Stimulated activated CD4-positive, alpha-beta T cell treated with anti-CD3 and anti-CD28 coated beads, Interleukin-12 subunit alpha, Interleukin-12 subunit beta, amount 100 ng/mL, for 24 hours (primary cell): Measurements from ENCODE around the gene AKAIN1.
A peak's percentile ranks its signal among the peaks of the same experiment; 100 is the strongest.

Experiments used
- DNase-seq, 2 experiments: peaks; one replicate each; pipeline ENCODE4 v3.0.0-alpha.2; 2020; ENCODE audit warnings: low read depth in 2 of 2

The AKAIN1 gene, protein sequence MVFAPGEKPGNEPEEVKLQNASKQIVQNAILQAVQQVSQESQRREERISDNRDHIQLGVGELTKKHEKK

GRCh38 chr18:5197032-5197434 lies at the start of gene AKAIN1:
TSS of gene AKAIN1 (minus strand) at chr18:5197257. CDS start at chr18:5197053, 204 bp downstream.
- peak in 1 of 2 experiments; percentile 4 for DNase-seq

- DNase-seq: no peak
Observed at GRCh38 chr18:5244941-5245340, 47.9 kb upstream of the AKAIN1 start.

GRCh38 chr18:5239447-5239846 lies 42.4 kb upstream of the AKAIN1 start:
- DNase-seq: no peak

- DNase-seq: peak; percentile 15 to 22
Observed at GRCh38 chr18:5238371-5238976, 41.4 kb upstream of the AKAIN1 start.

DNA sequence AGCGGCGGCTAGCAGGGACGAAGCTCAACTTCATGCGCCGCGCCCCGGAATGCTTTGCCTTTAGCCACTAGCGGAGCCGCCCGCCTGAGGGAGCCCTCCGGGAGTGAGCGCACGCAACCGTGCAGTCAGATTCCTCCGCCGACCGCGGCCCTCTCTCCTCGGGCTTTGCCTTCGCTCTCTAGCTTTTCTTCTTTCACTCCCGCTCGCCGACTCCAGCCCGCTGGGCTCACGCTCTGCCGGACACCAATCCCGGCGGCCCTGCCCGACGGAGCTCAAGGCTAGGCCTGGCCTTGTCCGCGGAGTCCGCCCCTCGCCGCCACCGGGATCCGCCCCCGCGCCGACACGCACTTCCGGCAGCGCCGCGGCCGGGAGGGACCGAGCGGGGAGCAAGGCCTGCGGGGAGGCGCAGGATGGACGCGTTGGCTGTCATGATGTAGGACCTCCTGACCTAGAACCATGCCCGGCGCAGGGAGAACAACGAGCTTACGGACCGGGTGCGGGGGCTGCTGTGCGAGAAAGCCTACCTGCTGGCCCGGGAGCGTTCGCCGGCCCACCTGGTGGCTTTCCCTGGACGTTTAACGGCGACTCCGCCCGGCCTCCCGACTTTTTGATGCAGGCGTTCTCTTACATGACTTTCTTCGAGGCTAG lies 40.8 kb upstream of the AKAIN1 start:
- peak; percentile 73 to 76 for DNase-seq

- peak in 1 of 2 experiments; percentile 3 for DNase-seq
Observed at GRCh38 chr18:5237083-5237722, 40.1 kb upstream of the AKAIN1 start.

GRCh38 chr18:5214583-5215351 lies 17.7 kb upstream of the AKAIN1 start:
- DNase-seq: no peak

DNA sequence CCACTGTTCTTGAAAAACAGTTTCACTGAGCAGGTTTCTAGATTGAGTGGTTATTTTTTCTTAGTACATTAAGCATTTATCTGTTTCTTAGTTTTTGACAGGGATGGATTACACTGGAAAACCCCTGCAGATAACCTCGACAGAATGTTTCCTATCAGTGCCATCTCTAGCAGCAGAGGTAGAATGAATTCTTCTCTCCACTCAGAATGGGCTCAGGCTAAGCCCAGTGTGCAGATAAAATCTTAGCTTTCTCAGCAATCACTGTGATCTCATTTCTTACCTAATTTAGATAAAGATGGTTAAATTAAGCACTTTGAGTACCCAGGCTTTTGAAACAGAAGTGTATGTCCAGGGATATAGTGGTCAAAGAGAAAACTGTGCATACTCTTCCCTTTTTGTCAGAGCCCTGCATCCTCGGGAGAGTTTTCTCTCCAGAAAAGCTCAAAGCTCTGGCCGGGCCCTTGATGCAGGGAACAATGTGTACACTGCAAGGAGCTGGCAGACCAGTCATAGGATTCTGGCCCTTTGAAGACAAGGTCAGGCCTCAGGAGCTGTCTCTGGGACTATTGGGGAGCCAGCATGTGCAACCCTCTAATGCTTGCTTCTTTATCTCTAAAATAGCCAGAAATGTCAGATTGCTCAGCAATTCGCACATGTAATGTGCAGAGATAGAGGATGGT lies 10.6 kb upstream of the AKAIN1 start:
- no peak for DNase-seq

DNA sequence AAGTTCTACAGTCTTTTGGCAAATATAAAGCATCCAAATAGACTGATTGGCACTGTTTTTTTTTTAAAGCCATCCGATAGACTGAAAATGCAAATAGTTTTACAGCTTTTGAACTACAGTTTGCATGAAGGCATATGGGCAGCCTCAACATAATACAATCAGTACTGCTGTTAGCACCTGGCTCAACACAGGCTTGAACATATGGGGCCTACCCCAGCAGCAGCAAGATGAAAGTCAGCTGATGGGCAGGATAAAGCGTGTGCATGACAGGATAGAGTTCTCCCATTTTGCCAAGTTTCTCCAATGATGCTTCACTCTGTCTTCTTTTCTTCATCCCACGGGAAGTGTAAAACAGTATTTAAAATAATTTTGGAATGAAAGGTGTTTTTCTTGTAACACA lies 1.3 kb upstream of the AKAIN1 start:
- no peak for DNase-seq

DNA sequence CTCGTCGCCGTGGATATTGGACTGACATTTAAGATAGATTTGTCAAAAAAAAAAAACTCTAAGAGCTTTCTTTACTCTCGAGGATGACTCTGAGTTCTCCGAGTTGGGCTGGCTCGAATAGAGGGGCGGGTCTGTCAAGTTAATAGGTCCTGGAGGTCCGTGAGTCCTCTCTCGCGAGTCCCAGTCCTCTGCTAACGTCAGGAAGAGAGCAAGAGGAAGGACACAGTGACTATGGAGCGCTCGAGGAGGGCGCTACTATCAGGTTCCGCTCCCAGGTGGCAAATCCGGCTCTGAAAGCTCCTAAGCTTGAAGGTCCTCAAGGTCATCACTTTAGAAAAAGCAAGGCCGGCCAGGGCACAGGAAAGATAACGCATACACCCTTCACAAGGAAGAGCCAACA lies 404 bp upstream of the AKAIN1 start:
- no peak for DNase-seq

GRCh38 chr18:5196253-5197031 lies 615 bp downstream of the AKAIN1 start:
- DNase-seq: no peak

DNA sequence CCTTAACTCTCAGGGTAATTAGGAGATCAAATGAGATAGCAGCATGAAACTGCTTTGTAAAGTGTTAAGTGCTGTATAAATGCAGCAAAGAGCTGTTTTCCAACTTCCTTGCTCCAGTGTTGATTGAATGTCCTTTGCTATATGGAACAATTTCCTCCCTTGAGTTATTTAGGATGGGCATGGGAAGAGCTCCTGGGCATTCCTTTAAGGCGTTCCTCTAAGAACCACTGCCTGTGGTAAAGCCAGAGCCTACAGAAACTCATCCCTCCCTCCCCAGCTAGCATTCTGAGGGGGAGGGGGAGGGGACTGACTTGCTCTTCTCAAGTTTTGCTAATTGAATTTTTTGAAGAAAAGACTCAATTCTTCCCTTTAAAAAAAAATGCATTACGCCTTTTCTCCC lies 1.4 kb downstream of the AKAIN1 start:
- DNase-seq: no peak

DNA sequence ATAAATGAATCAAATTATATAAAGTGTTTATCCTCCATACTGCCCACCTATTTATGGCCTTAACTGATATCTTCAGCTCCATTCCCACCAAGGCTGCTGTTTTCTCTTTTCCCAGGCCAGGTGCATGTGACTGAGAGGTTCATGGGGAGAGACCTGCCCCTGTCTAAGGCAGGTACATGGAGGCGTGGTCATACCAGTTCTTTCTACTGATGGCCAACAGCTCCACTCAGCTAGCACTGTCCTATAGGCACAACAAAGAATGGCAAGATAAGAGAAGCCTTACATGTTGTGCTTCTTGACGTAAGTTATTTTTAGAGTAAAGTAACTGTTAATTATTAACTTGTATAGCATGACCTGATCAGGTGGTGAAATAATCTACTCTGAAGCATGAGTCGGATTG lies 16.8 kb downstream of the AKAIN1 start:
- no peak for DNase-seq

- DNase-seq: no peak
Observed at GRCh38 chr18:5178519-5178918, 18.5 kb downstream of the AKAIN1 start.

GRCh38 chr18:5175378-5175777 lies 21.7 kb downstream of the AKAIN1 start:
- DNase-seq: no peak

DNA sequence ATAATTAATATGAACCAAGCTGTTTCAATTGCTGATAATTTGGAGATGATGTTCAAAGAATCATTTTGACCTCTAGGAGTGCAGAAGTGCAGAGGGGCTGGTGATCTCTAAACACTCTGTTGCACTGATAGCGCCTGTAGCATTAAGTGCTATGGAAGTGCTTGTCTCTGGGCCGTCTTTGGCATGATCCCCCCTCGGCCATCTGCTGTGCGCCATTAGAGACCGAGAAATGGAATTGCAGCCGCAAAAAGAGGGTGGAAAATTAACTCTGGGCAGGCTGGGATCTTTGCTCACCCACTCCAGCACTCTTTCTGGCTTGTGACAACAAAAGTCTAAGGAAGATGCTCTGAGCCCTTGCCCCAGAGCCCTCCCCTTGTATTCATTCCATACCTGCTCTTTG lies 23.4 kb downstream of the AKAIN1 start:
- no peak for DNase-seq

GRCh38 chr18:5173236-5173635 lies 23.8 kb downstream of the AKAIN1 start:
- DNase-seq: no peak

DNA sequence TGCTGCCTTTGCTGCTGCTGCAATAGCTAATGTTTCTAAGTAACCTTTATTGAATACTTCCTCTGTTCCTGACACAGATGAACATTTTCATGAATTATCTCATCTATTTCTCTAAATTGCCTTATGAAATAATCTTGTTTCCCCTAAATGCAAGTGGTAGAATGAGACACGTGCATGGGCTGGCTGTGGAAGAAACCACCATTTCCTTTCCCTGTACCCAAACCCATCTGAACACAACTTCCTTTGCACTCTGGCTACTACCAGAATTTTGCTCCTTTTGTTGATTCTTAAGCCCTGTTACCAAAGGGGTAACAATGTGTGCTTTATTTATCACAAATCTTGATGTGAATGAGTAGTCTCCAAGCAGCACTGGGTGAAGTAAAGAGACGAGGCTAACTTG lies 29.2 kb downstream of the AKAIN1 start:
- no peak for DNase-seq

- no peak for DNase-seq
Observed at GRCh38 chr18:5166606-5167280, 30.3 kb downstream of the AKAIN1 start.

GRCh38 chr18:5164903-5165302 lies 32.2 kb downstream of the AKAIN1 start:
- no peak for DNase-seq
